Muscle layer of duodenum (tissue), 2 donors: ENCODE data around the gene F10.
"Not testable (repeated sequence)": the region's sequence is repeated elsewhere in the genome, so short reads cannot be mapped to it uniquely, and the experiment has no call there.

Source experiments
- H3K27ac ChIP-seq: one replicate; pipeline ENCODE4 v1.7.0; 2013; ENCODE audit warnings: mild to moderate bottlenecking, low read length
- H3K27me3 ChIP-seq: one replicate; pipeline ENCODE4 v1.7.0; 2013; ENCODE audit warnings: low read depth, mild to moderate bottlenecking, control low read depth, low read length
- H3K36me3 ChIP-seq, 2 donors: one replicate each; pipeline ENCODE4 v1.7.0; 2013; ENCODE audit warnings: low read length in 2 of 2, control low read depth in 1 of 2, mild to moderate bottlenecking in 1 of 2; ENCODE audit not compliant: insufficient read depth in 2 of 2, control insufficient read depth in 1 of 2
- H3K4me1 ChIP-seq, 2 donors: one replicate each; pipeline ENCODE4 v1.7.0; 2013; ENCODE audit warnings: low read length in 2 of 2, mild to moderate bottlenecking in 2 of 2, control low read depth in 1 of 2, moderate library complexity in 1 of 2; ENCODE audit not compliant: insufficient read depth in 2 of 2, control insufficient read depth in 1 of 2
- H3K4me3 ChIP-seq, 2 donors: one replicate each; pipeline ENCODE4 v1.7.0; 2013; ENCODE audit warnings: low read length in 2 of 2, low read depth in 1 of 2, mild to moderate bottlenecking in 1 of 2
- H3K9me3 ChIP-seq, 2 donors: one replicate each; pipeline ENCODE4 v1.7.0; 2013; ENCODE audit warnings: low read length in 2 of 2, control low read depth in 1 of 2, mild to moderate bottlenecking in 1 of 2; ENCODE audit not compliant: control insufficient read depth in 1 of 2
- donor health status: healthy.

The F10 gene

DNA sequence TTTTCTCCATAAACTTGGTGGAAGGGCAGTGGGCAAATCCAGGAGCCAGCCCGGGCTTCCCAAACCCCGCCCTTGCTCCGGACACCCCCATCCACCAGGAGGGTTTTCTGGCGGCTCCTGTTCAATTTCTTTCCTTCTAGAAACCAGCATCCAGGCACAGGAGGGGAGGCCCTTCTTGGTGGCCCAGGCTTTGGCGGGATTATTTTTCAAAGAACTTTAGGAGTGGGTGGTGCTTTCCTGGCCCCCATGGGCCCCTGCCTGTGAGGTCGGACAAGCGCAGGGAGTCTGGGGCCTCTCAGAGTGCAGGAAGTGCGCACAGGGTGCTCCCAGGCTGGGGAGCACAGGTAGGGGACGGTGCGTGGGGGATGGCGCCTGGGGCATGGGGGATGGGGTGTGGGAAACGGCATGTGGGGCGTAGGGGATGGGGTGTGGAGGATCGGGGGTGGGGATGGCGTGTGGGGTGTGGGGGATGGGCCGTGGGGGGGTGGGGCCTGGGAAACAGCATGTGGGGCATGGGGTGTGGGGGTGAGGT lies 16.6 kb upstream of the F10 start:
- Histone ChIP-seq H3K4me1 (peaks cover 0 to 16% of the 10 kb centered on the region in 2 donors), H3K27me3 (peaks cover 7% of the 10 kb centered on the region), H3K27ac (no peak overlapping the region), H3K9me3 (no peaks in the 10 kb centered on the region), H3K36me3 (no peaks in the 10 kb centered on the region), H3K4me3 (no peak overlapping the region)

- H3K27ac ChIP-seq = no peak overlapping the region
- H3K4me1 ChIP-seq = peaks cover 0 to 16% of the 10 kb centered on the region in 2 donors
- H3K4me3 ChIP-seq = no peak overlapping the region
- H3K27me3 ChIP-seq = peaks cover 7% of the 10 kb centered on the region
- no peaks in the 10 kb centered on the region for H3K9me3 ChIP-seq
- H3K36me3 ChIP-seq = no peaks in the 10 kb centered on the region
These were observed 15.8 kb upstream of the F10 start for GRCh38 chr13:113106711-113107351.

DNA sequence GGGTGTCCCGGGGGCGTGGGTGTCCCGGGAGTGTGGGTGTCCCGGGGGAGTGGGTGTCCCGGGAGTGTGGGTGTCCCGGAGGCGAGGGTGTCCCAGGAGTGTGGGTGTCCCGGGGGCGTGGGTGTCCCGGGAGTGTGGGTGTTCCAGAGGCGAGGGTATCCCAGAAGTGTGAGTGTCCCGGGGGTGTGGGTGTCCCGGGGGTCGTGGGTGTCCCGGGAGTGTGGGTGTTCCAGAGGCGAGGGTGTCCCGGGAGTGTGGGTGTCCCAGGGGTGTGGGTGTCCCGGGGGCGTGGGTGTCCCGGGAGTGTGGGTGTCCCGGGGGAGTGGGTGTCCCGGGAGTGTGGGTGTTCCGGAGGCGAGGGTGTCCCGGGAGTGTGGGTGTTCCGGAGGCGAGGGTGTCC lies 14.1 kb upstream of the F10 start:
- not testable (repeated sequence) for H3K4me3 ChIP-seq, H3K27ac ChIP-seq, H3K9me3 ChIP-seq, H3K36me3 ChIP-seq, H3K27me3 ChIP-seq
- H3K4me1 ChIP-seq = peaks cover 0 to 16% of the 10 kb centered on the region in 2 donors

GRCh38 chr13:113109151-113110047 lies 13.2 kb upstream of the F10 start:
- no peak overlapping the region for H3K4me3 ChIP-seq
- H3K27me3 ChIP-seq = peaks cover 7% of the 10 kb centered on the region
- H3K27ac ChIP-seq = no peak overlapping the region
- no peaks in the 10 kb centered on the region for H3K9me3 ChIP-seq
- no peaks in the 10 kb centered on the region for H3K36me3 ChIP-seq
- H3K4me1 ChIP-seq = peaks cover 0 to 16% of the 10 kb centered on the region in 2 donors

- no peaks in the 10 kb centered on the region for H3K9me3 ChIP-seq
- peaks cover 0 to 16% of the 10 kb centered on the region in 2 donors for H3K4me1 ChIP-seq
- peaks cover 7% of the 10 kb centered on the region for H3K27me3 ChIP-seq
- H3K4me3 ChIP-seq = peak overlapping the region; percentile 26 to 64
- no peaks in the 10 kb centered on the region for H3K36me3 ChIP-seq
- H3K27ac ChIP-seq = no peak overlapping the region
These were observed 12.3 kb upstream of the F10 start for GRCh38 chr13:113110048-113110851.

GRCh38 chr13:113110852-113111315 lies 11.7 kb upstream of the F10 start:
- Histone ChIP-seq H3K9me3 (no peaks in the 10 kb centered on the region), H3K27ac (no peak overlapping the region), H3K4me3 (peak overlapping the region; percentile 26 to 64), H3K27me3 (peaks cover 7% of the 10 kb centered on the region), H3K36me3 (no peaks in the 10 kb centered on the region), H3K4me1 (peaks cover 0 to 16% of the 10 kb centered on the region in 2 donors)

DNA sequence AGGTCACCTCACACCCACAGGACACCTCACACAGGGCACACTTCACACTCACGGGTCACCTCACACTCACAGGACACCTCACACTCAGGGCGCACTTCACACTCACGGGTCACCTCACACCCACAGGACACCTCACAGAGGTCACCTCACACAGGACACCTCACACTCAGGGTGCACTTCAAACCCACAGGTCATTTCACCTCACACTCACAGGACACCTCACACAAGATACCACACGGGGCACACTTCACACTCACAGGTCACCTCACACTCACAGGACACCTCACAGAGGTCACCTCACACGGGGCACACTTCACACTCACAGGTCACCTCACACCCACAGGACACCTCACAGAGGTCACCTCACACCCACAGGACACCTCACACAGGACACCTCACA lies 10.8 kb upstream of the F10 start:
- H3K4me3 ChIP-seq, H3K36me3 ChIP-seq, H3K27ac ChIP-seq, H3K27me3 ChIP-seq, H3K9me3 ChIP-seq: not testable (repeated sequence)
- peaks cover 0 to 16% of the 10 kb centered on the region in 2 donors for H3K4me1 ChIP-seq

GRCh38 chr13:113112475-113112874 lies 10.1 kb upstream of the F10 start:
- H3K27ac ChIP-seq, H3K4me3 ChIP-seq, H3K27me3 ChIP-seq, H3K9me3 ChIP-seq, H3K36me3 ChIP-seq: not testable (repeated sequence)
- peaks cover 0 to 16% of the 10 kb centered on the region in 2 donors for H3K4me1 ChIP-seq

GRCh38 chr13:113112893-113113845 lies 9.4 kb upstream of the F10 start:
- peaks cover 7% of the 10 kb centered on the region for H3K27me3 ChIP-seq

DNA sequence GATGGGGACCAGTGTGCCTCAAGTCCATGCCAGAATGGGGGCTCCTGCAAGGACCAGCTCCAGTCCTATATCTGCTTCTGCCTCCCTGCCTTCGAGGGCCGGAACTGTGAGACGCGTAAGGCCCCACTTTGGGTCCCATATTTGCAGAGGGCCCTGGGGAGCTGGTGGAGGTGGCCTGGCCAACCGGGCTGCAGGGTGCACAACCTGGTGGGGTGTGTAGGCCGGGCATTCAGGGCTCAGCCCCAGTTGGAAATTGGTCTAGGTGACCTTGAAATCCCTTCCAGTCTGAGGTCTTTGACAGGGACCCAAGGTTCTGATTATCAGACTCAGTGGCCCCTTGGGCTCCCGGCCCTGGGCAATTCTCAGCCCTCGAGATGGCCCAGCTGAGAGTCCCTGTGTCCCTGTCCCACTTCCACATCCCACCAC lies 8.7 kb upstream of the F10 start:
- H3K9me3 ChIP-seq = no peaks in the 10 kb centered on the region
- H3K27ac ChIP-seq = no peak overlapping the region
- peaks cover 0 to 16% of the 10 kb centered on the region in 2 donors for H3K4me1 ChIP-seq
- H3K27me3 ChIP-seq = peaks cover 7% of the 10 kb centered on the region
- H3K36me3 ChIP-seq = no peaks in the 10 kb centered on the region
- no peak overlapping the region for H3K4me3 ChIP-seq

More at GRCh38 chr13:113112893-113113845, 9.4 kb upstream of the F10 start:
- Histone ChIP-seq H3K36me3 (no peaks in the 10 kb centered on the region), H3K27ac (no peak overlapping the region), H3K4me1 (peaks cover 0 to 16% of the 10 kb centered on the region in 2 donors), H3K4me3 (no peak overlapping the region), H3K9me3 (no peaks in the 10 kb centered on the region)
